HG03196 (cell line): ENCODE data around the gene DLK2.
"Not testable (repeated sequence)": the region's sequence is repeated elsewhere in the genome, so short reads cannot be mapped to it uniquely, and the experiment has no call there.

Experiments used
- ATAC-seq: cut with Tn5 transposase; IDR thresholded peaks from one replicate; pipeline ENCODE4 v1.9.1; 2021; ENCODE audit not compliant: unreplicated experiment

The DLK2 gene

DNA sequence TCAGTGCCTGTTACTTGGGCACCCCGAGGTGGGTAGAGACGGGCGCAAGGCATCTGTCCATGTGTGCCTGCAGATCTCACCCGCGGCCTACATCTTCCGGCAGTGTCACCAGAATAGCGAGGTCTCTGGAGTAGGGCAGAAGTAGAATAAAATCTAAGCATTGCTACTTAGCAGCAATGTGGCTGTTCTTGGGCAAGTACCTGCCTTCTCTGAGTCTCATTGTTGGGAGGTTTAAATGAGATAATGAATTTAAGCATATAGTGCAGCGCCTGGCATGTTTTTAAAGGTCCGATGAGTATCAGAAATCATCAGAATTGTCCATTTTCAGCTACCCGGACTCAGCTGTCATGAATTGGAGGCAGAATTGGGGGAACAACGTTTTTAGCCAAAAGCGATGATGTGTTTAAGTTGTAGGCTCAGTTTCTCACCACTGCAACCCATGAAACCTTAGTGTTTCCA, 27.2 kb downstream of the DLK2 start:
- ATAC-seq = no peak

DNA sequence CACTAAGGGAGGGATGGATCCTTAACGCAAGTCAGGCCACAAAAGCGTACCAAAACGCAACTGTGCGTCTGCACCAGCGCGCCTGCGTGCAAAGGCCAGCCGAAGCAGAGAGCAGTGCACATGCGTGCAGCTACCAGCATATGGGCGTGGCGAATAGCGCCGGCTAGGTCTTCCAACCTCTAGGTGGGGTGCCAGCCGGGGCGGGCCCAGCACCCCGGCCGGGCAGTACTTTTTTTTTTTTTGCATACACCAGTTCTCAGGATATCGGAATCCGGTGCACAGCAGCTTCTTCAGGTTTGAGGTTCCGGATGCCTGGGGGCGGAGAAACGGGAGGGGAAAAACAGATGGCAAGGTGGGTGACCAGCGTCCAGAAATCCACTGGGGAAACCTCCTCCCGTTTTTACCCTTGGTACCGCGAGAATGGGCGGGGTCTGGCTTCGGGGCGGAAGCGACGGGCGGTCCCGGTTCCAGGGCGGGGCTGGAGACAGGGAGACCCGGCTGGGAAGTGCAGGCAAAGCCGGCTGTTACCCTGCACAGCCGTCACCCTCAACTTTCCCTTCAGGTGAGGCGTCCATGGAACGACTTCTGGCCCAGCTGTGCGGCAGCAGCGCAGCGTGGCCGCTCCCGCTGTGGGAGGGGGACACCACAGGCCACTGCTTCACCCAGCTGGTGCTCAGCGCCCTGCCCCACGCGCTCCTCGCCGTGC, 27.8 kb downstream of the DLK2 start, which contains the start of gene ABCC10:
Gene ABCC10 (plus strand): TSS at position 136 of the 706 bp plus-strand sequence. CDS start 438 bp downstream, at position 574.
- peak; percentile 84 for ATAC-seq

DNA sequence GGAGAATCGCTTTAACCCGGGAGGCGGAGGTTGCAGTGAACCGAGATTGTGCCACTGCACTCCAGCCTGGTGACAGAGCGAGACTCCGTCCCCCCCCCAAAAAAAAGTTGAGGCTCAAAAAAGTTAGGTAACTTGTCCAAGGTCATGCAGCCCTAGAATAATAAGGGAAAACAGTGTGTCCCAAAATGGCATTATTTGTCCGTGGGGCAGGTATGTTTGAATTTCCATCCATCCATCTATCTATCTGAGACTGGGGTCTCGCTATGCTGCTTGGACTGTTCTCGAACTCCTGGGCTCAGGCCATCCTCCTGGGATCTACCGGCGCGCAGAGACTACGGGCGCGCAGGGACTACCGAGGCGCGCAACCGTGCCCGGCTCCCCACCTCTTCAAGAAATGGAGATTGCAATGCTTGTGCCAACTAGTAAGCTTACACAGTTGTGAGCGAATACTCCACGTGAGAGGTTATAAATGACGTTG, 28.4 kb downstream of the DLK2 start:
- ATAC-seq = no peak

DNA sequence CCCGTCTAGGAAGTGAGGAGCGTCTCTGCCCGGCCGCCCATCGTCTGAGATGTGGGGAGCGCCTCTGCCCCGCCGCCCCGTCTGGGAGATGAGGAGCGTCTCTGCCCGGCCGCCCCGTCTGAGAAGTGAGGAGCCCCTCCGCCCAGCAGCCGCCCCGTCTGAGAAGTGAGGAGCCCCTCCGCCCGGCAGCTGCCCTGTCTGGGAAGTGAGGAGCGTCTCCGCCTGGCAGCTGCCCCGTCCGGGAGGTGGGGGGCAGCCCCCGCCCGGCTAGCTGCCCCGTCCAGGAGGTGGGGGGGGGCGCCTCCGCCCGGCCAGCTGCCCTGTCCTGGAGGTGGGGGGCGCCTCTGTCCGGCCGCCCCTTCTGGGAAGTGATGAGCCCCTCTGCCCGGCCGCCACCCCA, 30.3 kb downstream of the DLK2 start:
- not testable (repeated sequence) for ATAC-seq

GRCh38 chr6:43421831-43422230, 33.5 kb downstream of the DLK2 start:
- ATAC-seq = no peak

- no peak for ATAC-seq
Observed at GRCh38 chr6:43420012-43420709, 35.2 kb downstream of the DLK2 start.

DNA sequence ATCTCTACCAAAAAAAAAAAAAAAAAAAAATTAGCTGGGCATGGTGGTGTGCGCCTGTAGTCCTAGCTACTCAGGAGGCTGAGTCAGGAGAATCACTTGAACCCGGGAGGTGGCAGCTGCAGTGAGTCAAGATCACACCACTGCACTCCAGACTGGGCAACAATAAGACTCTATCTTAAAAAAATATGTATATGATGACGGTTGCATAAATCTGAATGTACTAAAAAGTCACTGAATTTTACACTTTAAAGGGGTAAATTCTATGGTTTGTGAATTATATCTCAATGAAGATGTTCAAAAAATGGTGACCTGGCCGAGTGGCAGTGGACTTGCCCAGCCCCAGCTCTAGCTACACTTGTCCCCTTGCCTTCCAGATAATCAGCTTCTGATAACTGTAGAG, 38.4 kb downstream of the DLK2 start:
- ATAC-seq = no peak

- not testable (repeated sequence) for ATAC-seq
Observed at GRCh38 chr6:43415275-43415674, 40.1 kb downstream of the DLK2 start.

DNA sequence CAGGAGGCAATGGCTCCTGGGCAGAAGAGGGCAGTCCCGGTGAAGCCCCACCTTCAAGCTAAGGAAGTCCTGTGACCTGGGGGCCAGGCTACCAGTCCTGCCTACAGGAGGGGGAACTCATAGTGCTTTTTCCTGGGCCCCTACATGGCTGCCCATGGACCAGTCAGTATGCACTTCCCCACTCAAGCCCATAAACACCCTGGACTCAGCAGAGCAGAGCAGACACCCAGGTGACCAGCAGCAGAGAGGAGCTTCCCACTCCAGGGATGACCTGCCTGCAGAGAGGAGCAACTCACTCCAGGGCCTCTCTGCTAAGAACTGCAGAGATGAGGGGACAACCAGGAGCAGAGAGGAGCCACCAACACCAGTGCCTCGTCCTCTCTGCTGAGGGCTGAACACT, 42.3 kb downstream of the DLK2 start:
- no peak for ATAC-seq

DNA sequence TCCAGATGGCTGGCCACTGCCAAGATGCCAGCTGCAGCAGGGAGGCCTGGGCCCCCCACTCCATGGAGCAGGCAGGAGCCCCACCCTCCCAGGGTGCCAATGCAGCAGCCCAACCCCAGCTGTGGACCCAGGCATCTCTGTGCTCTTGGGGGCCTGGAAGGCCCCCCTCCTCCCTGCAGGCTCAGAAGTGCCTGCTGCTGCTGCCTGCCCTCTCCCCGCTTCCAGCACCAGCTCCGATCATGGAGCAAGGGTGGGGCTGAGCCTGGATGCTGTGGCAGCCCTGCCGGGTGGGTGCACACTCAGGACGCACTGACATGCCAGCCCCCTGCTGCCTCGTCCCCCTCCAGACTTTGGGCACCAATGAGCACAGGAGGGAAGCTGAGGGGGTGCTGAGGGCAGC, 42.8 kb downstream of the DLK2 start:
- ATAC-seq = no peak

GRCh38 chr6:43410776-43411175, 44.6 kb downstream of the DLK2 start:
- not testable (repeated sequence) for ATAC-seq

DNA sequence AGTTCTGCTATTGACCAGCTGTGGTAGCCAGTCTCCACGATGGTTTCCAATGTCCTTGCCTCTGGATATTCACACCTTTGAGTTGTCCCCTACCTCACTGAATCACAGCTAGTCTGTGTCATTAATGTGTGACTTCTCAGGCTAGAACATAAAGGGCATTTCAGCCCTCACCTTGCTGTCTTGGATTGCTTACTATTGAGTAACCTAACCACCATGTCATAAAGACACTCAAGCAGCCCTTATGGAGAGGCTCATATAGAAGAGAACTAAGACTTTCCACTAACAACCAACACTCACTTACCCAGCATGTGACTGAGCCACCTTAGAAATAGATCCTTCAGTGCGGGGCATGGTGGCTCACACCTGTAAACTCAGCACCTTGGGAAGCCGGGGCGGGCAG, 47.1 kb downstream of the DLK2 start:
- ATAC-seq = no peak

DNA sequence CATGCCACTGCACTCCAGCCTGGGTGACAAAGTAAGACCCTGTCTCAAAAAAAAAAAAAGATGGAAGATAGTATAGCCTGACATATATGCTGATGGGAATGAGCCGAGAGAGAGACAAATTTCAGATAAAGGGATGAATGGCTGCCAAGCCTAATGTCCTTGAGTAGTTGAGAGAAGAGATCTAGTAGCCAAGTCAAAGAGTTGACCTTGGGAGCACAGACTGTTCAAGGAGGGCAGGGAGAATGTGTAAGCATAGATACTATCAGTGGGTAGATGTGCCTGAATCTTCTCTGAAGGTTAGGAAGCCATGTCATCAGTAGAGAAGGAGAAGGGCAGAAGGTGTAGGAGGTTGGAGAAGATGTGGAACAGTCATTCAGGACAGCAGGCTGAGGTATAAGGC, 48.1 kb downstream of the DLK2 start:
- ATAC-seq = no peak

- ATAC-seq = no peak
Observed at GRCh38 chr6:43405354-43405753, 50.0 kb downstream of the DLK2 start.

DNA sequence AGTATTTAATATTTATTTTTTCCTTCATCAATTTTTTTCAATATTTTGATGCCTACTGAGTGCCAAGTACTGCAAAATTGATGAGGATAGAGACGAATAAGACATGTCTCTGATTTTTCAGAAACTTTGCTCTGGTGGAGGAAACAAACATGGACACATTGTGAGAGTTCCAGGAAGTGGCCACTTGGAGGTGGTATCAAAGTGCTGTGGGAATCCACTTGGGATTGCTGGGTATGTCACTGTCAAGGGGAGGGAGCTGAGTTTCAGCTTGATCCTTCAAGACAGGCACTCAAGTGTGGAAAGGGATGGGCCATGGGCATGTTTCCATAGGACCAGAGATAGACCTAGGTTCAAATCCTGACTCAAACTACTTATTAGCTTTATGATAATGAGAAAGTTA, 52.5 kb downstream of the DLK2 start:
- ATAC-seq = no peak

DNA sequence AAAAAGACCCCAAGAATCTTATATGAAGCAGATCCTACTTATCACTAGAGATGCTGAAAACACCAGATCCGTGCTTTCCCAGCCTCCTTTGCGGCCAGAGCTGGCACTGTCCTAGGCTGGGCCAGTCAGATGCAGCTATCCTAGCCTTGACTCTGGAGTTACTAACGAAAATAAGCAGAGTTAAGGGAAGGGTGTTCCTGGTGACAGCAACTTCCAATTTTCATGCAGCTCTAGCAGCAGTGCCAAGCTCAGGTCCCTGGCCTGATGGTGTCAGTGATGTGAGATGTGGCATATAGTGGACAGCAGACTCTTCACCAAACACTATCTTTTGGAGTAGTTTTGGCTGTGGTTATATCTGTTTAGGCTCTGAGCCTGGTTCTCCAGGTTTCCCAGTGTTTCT, 53.6 kb downstream of the DLK2 start:
- ATAC-seq = no peak
